GM12801 (cell line): Measurements from ENCODE around the gene KCNK6.

Experiments used
- CTCF ChIP-seq: IDR thresholded peaks from one replicate; pipeline ENCODE4 v1.5.1; 2011; ENCODE audit warnings: control low read depth; ENCODE audit not compliant: insufficient read length; ENCODE audit errors: extremely low read depth

The KCNK6 gene

GRCh38 chr19:38381138-38381537 is 61.5 kb downstream of the KCNK6 start:
- TF ChIP-seq CTCF, result no peak
